H1 (cell line): ENCODE measurements around the gene ELOVL5. TPM values are rescaled to one million over a fixed set of nuclear protein-coding genes. Genes with fewer than 3 reads are reported as not detected.
A peak's percentile ranks its signal among the peaks of the same experiment; 100 is the strongest.

Source experiments
- CTCF ChIA-PET: fragments of 300-600 bp; sonication (Branson Sonifier 250); formaldehyde crosslinking; loops from one replicate; lab custom pipeline; 2021; ENCODE audit not compliant: partially characterized antibody; lab: Charles Lee
- POLR2A ChIA-PET: fragments of 300-600 bp; sonication (Branson Sonifier 250); formaldehyde crosslinking; loops from one replicate; lab custom pipeline; 2021; ENCODE audit warnings: inconsistent platforms; ENCODE audit not compliant: partially characterized antibody; lab: Charles Lee
- DNase-seq, 2 experiments: peaks; one replicate each; pipeline versions ENCODE4 v3.0.0 to v3.0.0-alpha.2; 2010 to 2022; ENCODE audit warnings: low spot score in 2 of 2, low read depth in 1 of 2, mixed read lengths in 1 of 2
- FAIRE-seq: peaks from 2 replicates; lab custom pipeline; 2011; peaks lifted over from hg19 to GRCh38; lab: Jason Lieb, UNC
- H2AFZ ChIP-seq: 2 replicates; pipeline ENCODE4 v1.8.1; 2012; ENCODE audit warnings: low read length, inconsistent platforms
- H2AK5ac ChIP-seq: 2 replicates; pipeline ENCODE4 v1.6.1; 2013; ENCODE audit warnings: low read depth, low read length
- H2BK120ac ChIP-seq: replicated peaks from 2 replicates; pipeline ENCODE3; 2013; ENCODE audit warnings: low read depth, low read length, inconsistent platforms
- H2BK12ac ChIP-seq: 2 replicates; pipeline ENCODE4 v1.6.1; 2013; ENCODE audit warnings: low read depth, low read length
- H2BK15ac ChIP-seq: 2 replicates; pipeline ENCODE4 v1.6.1; 2013; ENCODE audit warnings: low read length
- H2BK20ac ChIP-seq: 2 replicates; pipeline ENCODE4 v1.6.1; 2013; ENCODE audit warnings: low read length
- H2BK5ac ChIP-seq: 2 replicates; pipeline ENCODE4 v1.6.1; 2013; ENCODE audit warnings: low read depth, low read length
- H3K14ac ChIP-seq: 2 replicates; pipeline ENCODE4 v1.6.1; 2013; ENCODE audit warnings: inconsistent platforms; ENCODE audit not compliant: insufficient read length
- H3K18ac ChIP-seq: 2 replicates; pipeline ENCODE4 v1.6.1; 2013; ENCODE audit warnings: low read length; ENCODE audit errors: extremely low read depth
- H3K23ac ChIP-seq: 2 replicates; pipeline ENCODE4 v1.6.1; 2013; ENCODE audit warnings: inconsistent platforms; ENCODE audit not compliant: insufficient read length
- H3K23me2 ChIP-seq: 2 replicates; pipeline ENCODE4 v1.6.1; 2013; ENCODE audit warnings: low read depth, low read length
- H3K27ac ChIP-seq: 2 replicates; pipeline ENCODE4 v1.6.1; 2011; ENCODE audit warnings: low read depth, low read length, inconsistent platforms
- H3K27me3 ChIP-seq, 4 experiments: replicated peaks in 1 of 4; 1 replicate in 1 of 4; 2 replicates in 3 of 4; pipeline versions ENCODE4 v1.6.1 to v1.8.1; 2011 to 2013; ENCODE audit warnings: low read length in 3 of 4, mild to moderate bottlenecking in 3 of 4, inconsistent platforms in 2 of 4, mixed read lengths in 2 of 4, moderate library complexity in 1 of 4; ENCODE audit not compliant: control insufficient read depth in 3 of 4, insufficient read depth in 3 of 4; ENCODE audit errors: extremely low read depth in 1 of 4
- H3K36me3 ChIP-seq, 4 experiments: 2 replicates each; pipeline versions ENCODE4 v1.6.1 to v1.8.1; 2011 to 2013; ENCODE audit warnings: mild to moderate bottlenecking in 4 of 4, low read length in 3 of 4, moderate library complexity in 2 of 4, control low read depth in 1 of 4, inconsistent platforms in 1 of 4; ENCODE audit not compliant: insufficient read depth in 4 of 4, control insufficient read depth in 2 of 4
- H3K4ac ChIP-seq: replicated peaks from 2 replicates; pipeline ENCODE3; 2013; ENCODE audit warnings: low read length, low read depth, mixed read lengths, inconsistent platforms; ENCODE audit not compliant: insufficient read length
- H3K4me1 ChIP-seq, 4 experiments: replicated peaks in 1 of 4; 1 replicate in 1 of 4; 2 replicates in 3 of 4; pipeline versions ENCODE4 v1.6.1 to v1.8.1; 2011 to 2013; ENCODE audit warnings: low read length in 3 of 4, inconsistent platforms in 2 of 4, mixed read lengths in 1 of 4; ENCODE audit not compliant: insufficient read depth in 4 of 4, control insufficient read depth in 3 of 4
- H3K4me2 ChIP-seq, 2 experiments: 2 replicates each; pipeline versions ENCODE4 v1.6.1 to v1.8.1; 2011 to 2013; ENCODE audit warnings: low read depth in 2 of 2, low read length in 2 of 2, control low read depth in 1 of 2, inconsistent platforms in 1 of 2, mild to moderate bottlenecking in 1 of 2; ENCODE audit not compliant: insufficient read depth in 1 of 2
- H3K4me3 ChIP-seq, 4 experiments: fragments of 200-600, 300-600 bp in 1 of 4; sonication (generic), shearing (Covaris generic), sonication (Bioruptor Twin) in 1 of 4; 2 replicates each; pipeline versions ENCODE4 v1.5.1 to v1.8.1; 2011 to 2016; ENCODE audit warnings: low read length in 4 of 4, low read depth in 3 of 4, control low read depth in 2 of 4, inconsistent platforms in 2 of 4, mild to moderate bottlenecking in 2 of 4, mixed read lengths in 1 of 4, moderate library complexity in 1 of 4; ENCODE audit not compliant: insufficient read depth in 2 of 4; ENCODE audit errors: extremely low read depth in 1 of 4
- H3K56ac ChIP-seq: replicated peaks from 2 replicates; pipeline ENCODE3; 2013; ENCODE audit warnings: low read depth, mild to moderate bottlenecking, mixed read lengths, low read length, inconsistent platforms; ENCODE audit not compliant: insufficient read length
- H3K79me1 ChIP-seq: 2 replicates; pipeline ENCODE4 v1.6.1; 2013; ENCODE audit warnings: low read depth, low read length, control low read depth
- H3K79me2 ChIP-seq, 2 experiments: 2 replicates each; pipeline versions ENCODE4 v1.6.1 to v1.8.1; 2012 to 2013; ENCODE audit warnings: low read length in 2 of 2, mild to moderate bottlenecking in 2 of 2, inconsistent platforms in 1 of 2; ENCODE audit not compliant: insufficient read depth in 2 of 2, control insufficient read depth in 1 of 2
- H3K9ac ChIP-seq, 4 experiments: replicated peaks in 1 of 4; 1 replicate in 1 of 4; 2 replicates in 3 of 4; pipeline versions ENCODE4 v1.6.1 to v1.8.1; 2011 to 2013; ENCODE audit warnings: low read depth in 3 of 4, low read length in 3 of 4, control low read depth in 2 of 4, mild to moderate bottlenecking in 2 of 4, moderate library complexity in 2 of 4, inconsistent platforms in 1 of 4; ENCODE audit errors: extremely low read depth in 1 of 4
- H3K9me3 ChIP-seq, 2 experiments: 2 replicates each; pipeline versions ENCODE4 v1.6.1 to v1.8.1; 2012 to 2013; ENCODE audit warnings: mild to moderate bottlenecking in 2 of 2, moderate library complexity in 2 of 2, control low read depth in 1 of 2, inconsistent platforms in 1 of 2, low read depth in 1 of 2, low read length in 1 of 2, mixed read lengths in 1 of 2; ENCODE audit not compliant: insufficient read depth in 2 of 2
- H4K20me1 ChIP-seq, 2 experiments: replicated peaks in 1 of 2; 2 replicates each; pipeline versions ENCODE3 to v1.8.1; 2011 to 2013; ENCODE audit warnings: inconsistent platforms in 2 of 2, low read length in 2 of 2, mild to moderate bottlenecking in 1 of 2; ENCODE audit not compliant: insufficient read depth in 2 of 2, control insufficient read depth in 1 of 2
- H4K5ac ChIP-seq: 2 replicates; pipeline ENCODE4 v1.6.1; 2013; ENCODE audit warnings: low read length, low read depth, mixed read lengths, inconsistent platforms; ENCODE audit not compliant: insufficient read length
- H4K8ac ChIP-seq: 2 replicates; pipeline ENCODE4 v1.8.0; 2013; ENCODE audit warnings: mild to moderate bottlenecking, moderate library complexity, low read length, inconsistent platforms; ENCODE audit not compliant: insufficient read depth; ENCODE audit errors: extremely low read depth
- H4K91ac ChIP-seq: replicated peaks from 2 replicates; pipeline ENCODE3; 2013; ENCODE audit warnings: low read length, mixed read lengths, inconsistent platforms; ENCODE audit not compliant: insufficient read length
- EGR1 ChIP-seq: IDR thresholded peaks from 2 replicates; pipeline ENCODE4 v1.6.1; 2011; ENCODE audit warnings: low read depth, low read length, borderline replicate concordance
- EP300 ChIP-seq, 2 experiments: IDR thresholded peaks; 1 replicate in 1 of 2; 2 replicates in 1 of 2; pipeline ENCODE4 v1.6.1; 2011 to 2012; ENCODE audit warnings: low read depth in 2 of 2, low read length in 2 of 2, mild to moderate bottlenecking in 2 of 2, borderline replicate concordance in 1 of 2, inconsistent platforms in 1 of 2, moderate library complexity in 1 of 2
- GABPA ChIP-seq: IDR thresholded peaks from 2 replicates; pipeline ENCODE4 v1.6.1; 2011; ENCODE audit warnings: mild to moderate bottlenecking, low read length, moderate library complexity, borderline replicate concordance; ENCODE audit not compliant: insufficient read depth
- JUN ChIP-seq: IDR thresholded peaks from 2 replicates; pipeline ENCODE4 v1.6.1; 2011; ENCODE audit warnings: low read depth, mild to moderate bottlenecking, improper control_type of control experiment, low read length
- NANOG ChIP-seq: IDR thresholded peaks from 2 replicates; pipeline ENCODE4 v1.6.1; 2011; ENCODE audit warnings: low read length, low read depth, mild to moderate bottlenecking, inconsistent platforms; ENCODE audit not compliant: insufficient read depth, poor library complexity, severe bottlenecking
- PHF8 ChIP-seq: fragments of 200-600 bp; sonication (generic); conservative IDR thresholded peaks from 2 replicates; pipeline ENCODE4 v1.7.1; 2012; ENCODE audit warnings: low read depth, mild to moderate bottlenecking, inconsistent platforms, low read length, moderate library complexity
- SRF ChIP-seq: IDR thresholded peaks from 2 replicates; pipeline ENCODE4 v1.6.1; 2011; ENCODE audit warnings: mild to moderate bottlenecking, low read depth, low read length, moderate library complexity
- TEAD4 ChIP-seq: IDR thresholded peaks from 2 replicates; pipeline ENCODE4 v1.6.1; 2012; ENCODE audit warnings: low read depth, low read length, inconsistent platforms, mixed read lengths
- YY1 ChIP-seq: IDR thresholded peaks from 2 replicates; pipeline ENCODE4 v1.6.1; 2011; ENCODE audit warnings: low read depth, mild to moderate bottlenecking, low read length
- WGBS, 2 experiments: shearing (Covaris generic) in 1 of 2; methylation state at CpG; one replicate each; pipeline versions ENCODE4 v1.1.6 to v1.1.7; 2013 to 2015; ENCODE audit warnings: low lambda C conversion rate in 2 of 2, mixed read lengths in 2 of 2, inconsistent platforms in 1 of 2, low coverage in 1 of 2, missing lambda C conversion rate in 1 of 2; ENCODE audit not compliant: insufficient replicate concordance in 2 of 2, insufficient coverage in 1 of 2, insufficient read length in 1 of 2; ENCODE audit errors: extremely low coverage in 1 of 2, missing lambda C conversion rate in 1 of 2; 5-methylcytosine and 5-hydroxymethylcytosine counted together
- polyA plus RNA-seq, 7 experiments: library from polyadenylated mRNA; depleted of rRNA in 3 of 7; stranded (reverse) in 5 of 7; unstranded in 2 of 7; fragments of >200 nt in 5 of 7; fragments of 200-250 nt in 2 of 7; gene quantifications; 1 replicate in 5 of 7; 2 replicates in 1 of 7; 4 replicates in 1 of 7; pipeline versions ENCODE4 v1.2.1 to v1.2.3, GENCODE V29; 2011 to 2013; ENCODE audit warnings: missing spikeins in 2 of 7, mixed read lengths in 2 of 7
- total RNA-seq: library from RNA; stranded (reverse); fragmentation: NEBNext Ultra II Directional; extraction: Animal tissue kit (Norgen Biotek cat#: 25700); gene quantifications from 2 replicates; pipeline ENCODE4 v1.2.1, GENCODE V29; 2021
- TF ChIP-seq, protein P1 (sequence below): IDR thresholded peaks from 2 replicates; pipeline ENCODE4 v1.6.1; 2011; ENCODE audit warnings: low read depth, mild to moderate bottlenecking, low read length; ENCODE audit not compliant: insufficient read depth

ELOVL5 gene
- total and polyA plus RNA-seq, 2 of the 8 experiments (the other 6 are each of a cell fraction or from before 2014, with no cell fraction given): 113 to 156 TPM

DNA sequence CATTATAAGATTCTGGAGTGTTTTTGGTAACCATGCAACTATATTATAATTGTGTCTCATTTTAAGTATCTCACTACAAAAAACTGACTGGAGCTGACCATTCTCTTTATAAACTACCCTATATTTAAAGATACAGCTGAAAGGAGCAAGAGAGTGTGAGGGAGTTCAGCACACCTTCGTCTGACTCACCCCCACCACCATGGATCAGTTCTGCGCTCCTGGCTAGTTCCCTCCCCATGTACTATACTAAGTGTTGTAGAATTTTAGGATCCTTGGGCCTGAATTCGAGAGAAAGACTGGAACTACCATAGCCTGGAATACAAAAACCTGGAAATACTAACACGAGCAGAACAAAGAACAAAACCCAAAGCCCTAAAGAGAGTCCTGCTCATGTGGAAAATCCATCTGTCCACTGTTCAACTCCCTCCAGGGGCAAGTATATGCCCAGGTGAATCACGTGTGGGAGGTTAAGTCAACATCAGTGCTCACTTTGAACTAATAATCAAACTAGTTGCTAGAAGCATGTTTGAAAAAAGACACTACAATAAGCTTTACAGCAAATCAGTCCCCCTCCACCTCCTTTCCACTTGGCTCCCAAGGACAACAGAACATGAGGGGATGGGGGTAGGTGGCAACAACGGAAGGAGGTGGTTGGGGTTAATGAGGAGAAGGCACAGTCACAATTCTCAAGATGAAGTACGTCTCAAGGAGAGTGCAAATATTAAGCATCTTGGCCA lies 46.8 kb downstream of the ELOVL5 start:
- Histone ChIP-seq H3K27ac (no peak overlapping the region), H2BK5ac (0 out of 2 replicates have a peak overlapping the region, but pooled peaks have one; percentile 37), H2BK20ac (no peak overlapping the region), H3K4me1 (peaks cover 0 to 7% (median under 1%) of the 10 kb centered on the region in 4 experiments; a peak in 1 of 7 replicates), H3K4ac (no peak overlapping the region), H2AK5ac (no peak overlapping the region), H3K27me3 (no peaks in the 10 kb centered on the region), H3K18ac (no peak overlapping the region; the same call in none of the 2 replicates), H3K56ac (no peak overlapping the region), H2AFZ (no peak overlapping the region), H2BK12ac (no peak overlapping the region), H3K4me3 (no peak overlapping the region), H3K14ac (no peak overlapping the region), H4K91ac (no peak overlapping the region), H3K36me3 (peaks cover 0 to 4% (median 2%) of the 10 kb centered on the region in 4 experiments; a peak in 2 of 8 replicates), H4K8ac (no peak overlapping the region), H3K4me2 (no peak overlapping the region; a peak in 1 of 4 replicates), H4K20me1 (peaks cover 8 to 20% of the 10 kb centered on the region in 2 experiments), H3K23ac (no peak overlapping the region), H3K79me2 (peaks cover 9 to 79% of the 10 kb centered on the region in 2 experiments), H3K23me2 (no peaks in the 10 kb centered on the region), H2BK120ac (no peak overlapping the region), H3K9me3 (peaks cover 4 to 14% of the 10 kb centered on the region in 2 experiments; a peak in 2 of 4 replicates), H3K9ac (no peak overlapping the region), H2BK15ac (no peak overlapping the region), H3K79me1 (peaks cover 8% of the 10 kb centered on the region; the same call in 1 of the 2 replicates), H4K5ac (no peak overlapping the region)
- no peak for FAIRE-seq
- ChIA-PET CTCF (interaction anchor here (0.5 to 3.6 kb wide), 4 partner anchors 9 to 129 kb away, joined by 3 to 20 read pairs (median 6); no protein-coding TSS in a partner anchor), POLR2A (interaction anchor here (0.5 to 0.9 kb wide), 3 partner anchors 19 to 498 kb away, joined by 3 read pairs; no protein-coding TSS in a partner anchor)
- no peak for DNase-seq
- WGBS, 2 experiments: 87% methylated on average over 7 of the region's 7 CpGs; no CpG with 5 or more reads in 1 of the 2 experiments
- no peak for TF ChIP-seq YY1
- no peak for TF ChIP-seq EGR1
- TF ChIP-seq PHF8: no peak
- no peak for TF ChIP-seq JUN
- TF ChIP-seq TEAD4: no peak
- no peak for TF ChIP-seq EP300 (IDR thresholded peaks at IDR 0.05; ENCODE audit: borderline replicate concordance in 1 of 2, low read depth in 2 of 2, low read length in 2 of 2)
- TF ChIP-seq, protein P1, sequence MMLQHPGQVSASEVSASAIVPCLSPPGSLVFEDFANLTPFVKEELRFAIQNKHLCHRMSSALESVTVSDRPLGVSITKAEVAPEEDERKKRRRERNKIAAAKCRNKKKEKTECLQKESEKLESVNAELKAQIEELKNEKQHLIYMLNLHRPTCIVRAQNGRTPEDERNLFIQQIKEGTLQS: no peak
- TF ChIP-seq NANOG: no peak
- TF ChIP-seq GABPA: no peak
- TF ChIP-seq SRF: no peak
